GM12892 (cell line): Measurements from ENCODE around the gene TSPAN2.

ENCODE experiments used
- DNase-seq: peaks from one replicate; pipeline ENCODE4 v3.0.0; 2011; ENCODE audit not compliant: insufficient read length
- FAIRE-seq: peaks from 2 replicates; lab custom pipeline; 2011; peaks lifted over from hg19 to GRCh38; lab: Jason Lieb, UNC
- POLR2A ChIP-seq: IDR thresholded peaks from 2 replicates; pipeline ENCODE4 v1.6.1; 2011; ENCODE audit warnings: low read depth, low read length, control low read depth
- POLR2AphosphoS5 ChIP-seq: IDR thresholded peaks from 2 replicates; pipeline ENCODE4 v1.6.1; 2011; ENCODE audit warnings: low read depth, low read length, control low read depth
- TAF1 ChIP-seq: IDR thresholded peaks from 2 replicates; pipeline ENCODE4 v1.6.1; 2011; ENCODE audit warnings: low read depth, mild to moderate bottlenecking, control low read depth, low read length, borderline replicate concordance

Gene TSPAN2

DNA sequence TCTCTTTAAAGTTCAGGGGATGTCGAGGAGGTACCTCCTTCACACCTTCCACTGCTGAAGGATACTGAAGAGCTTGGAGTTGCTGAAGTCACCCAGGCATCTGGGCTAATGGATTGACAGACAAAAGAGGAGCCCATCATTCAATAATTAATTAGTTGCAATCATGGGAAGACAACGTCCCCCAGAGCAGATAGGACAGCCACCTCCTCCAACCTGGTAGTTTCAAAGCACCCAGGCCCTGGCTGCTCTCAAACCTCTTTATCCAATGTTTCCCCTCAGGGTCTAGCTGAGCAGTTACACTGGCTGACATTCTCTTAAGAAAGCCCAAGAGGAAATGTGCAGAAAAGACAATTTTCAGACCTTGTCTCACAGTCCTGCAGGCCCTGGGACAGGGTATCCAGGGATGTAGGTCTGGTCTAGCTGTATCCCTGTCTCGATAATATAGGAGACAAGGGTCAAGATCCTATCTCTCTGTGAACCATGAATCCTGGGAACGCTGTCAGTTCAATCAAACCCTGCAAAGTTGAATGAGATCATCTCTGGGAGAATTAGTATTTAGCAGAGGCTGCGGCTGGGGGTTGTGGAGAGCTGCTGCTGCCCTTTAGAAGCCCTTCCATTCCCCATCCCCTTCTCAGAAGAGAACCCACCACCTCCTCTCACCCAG, 1.1 kb downstream of the TSPAN2 start:
- DNase-seq (no peak), FAIRE-seq (no peak)
- TF ChIP-seq POLR2A: no peak
- TF ChIP-seq TAF1: no peak
- no peak for TF ChIP-seq POLR2AphosphoS5

DNA sequence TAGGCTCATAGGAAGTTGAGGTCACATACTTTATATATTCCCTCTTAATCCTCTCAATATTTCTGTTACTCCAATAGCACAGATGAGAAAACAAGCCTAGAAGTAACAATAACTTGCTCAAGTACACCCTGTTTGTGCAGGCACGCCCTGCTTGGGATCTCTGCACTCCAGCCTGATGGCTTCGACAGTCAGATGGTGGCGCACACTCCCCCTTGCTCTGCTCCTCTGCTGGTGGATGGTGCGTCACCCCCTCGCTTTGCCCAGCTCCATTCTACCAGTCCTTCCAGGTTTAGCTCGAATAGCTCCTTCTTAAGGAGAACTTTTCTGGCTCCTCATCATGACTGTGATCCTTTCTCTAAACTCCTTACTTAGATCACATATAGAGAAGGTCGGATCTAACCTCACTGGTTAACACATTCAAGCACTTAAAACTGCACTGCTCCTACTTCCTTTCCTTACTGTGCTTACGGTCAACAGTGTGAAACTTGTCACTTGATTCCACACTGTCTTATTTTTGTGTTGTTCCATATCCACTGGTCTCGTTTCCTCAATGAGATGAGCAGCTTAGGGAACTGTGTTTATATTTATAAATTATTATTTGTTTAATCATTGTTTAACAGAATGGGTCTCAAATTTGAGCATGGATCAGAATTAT, 3.0 kb downstream of the TSPAN2 start:
- TF ChIP-seq TAF1: no peak
- TF ChIP-seq POLR2A: no peak
- no peak for TF ChIP-seq POLR2AphosphoS5
- FAIRE-seq (no peak), DNase-seq (no peak)

DNA sequence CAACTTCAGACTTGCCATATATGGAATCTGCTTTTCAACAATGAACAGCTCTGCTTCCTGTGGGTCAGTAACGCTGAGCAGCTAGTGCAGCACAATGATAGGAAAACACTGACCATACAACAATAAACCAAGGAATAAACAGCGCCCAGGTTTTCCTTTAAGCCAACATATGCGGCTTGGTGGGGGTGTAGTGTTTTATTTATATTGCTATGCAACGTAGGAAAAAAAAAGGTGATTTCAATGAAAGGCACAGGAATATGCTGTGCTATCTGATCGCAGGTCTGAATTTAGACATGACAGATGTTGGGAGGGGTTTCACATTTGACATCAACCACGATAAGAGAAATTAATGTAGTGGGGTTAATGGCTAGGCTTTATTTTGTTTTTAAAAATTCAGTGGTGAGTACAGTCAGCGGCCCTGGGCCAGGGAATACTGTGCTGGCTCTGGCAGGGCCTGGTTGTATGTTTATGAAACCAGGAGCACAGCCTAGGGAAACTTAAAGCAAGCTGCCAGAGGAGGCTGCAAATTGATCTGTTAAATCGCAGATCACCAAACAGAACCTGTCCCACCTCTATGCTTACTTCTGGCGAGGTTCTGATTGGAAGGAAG, 4.3 kb downstream of the TSPAN2 start:
- TF ChIP-seq POLR2AphosphoS5: no peak
- TF ChIP-seq TAF1: no peak
- FAIRE-seq: no peak
- DNase-seq: no peak

- TF ChIP-seq POLR2A: no peak
- no peak for TF ChIP-seq TAF1
- TF ChIP-seq POLR2AphosphoS5: no peak
These were observed 6.4 kb downstream of the TSPAN2 start for GRCh38 chr1:115082949-115083348.

GRCh38 chr1:115078708-115079107, 10.6 kb downstream of the TSPAN2 start:
- no peak for TF ChIP-seq TAF1
- TF ChIP-seq POLR2AphosphoS5: no peak
- no peak for DNase-seq
- FAIRE-seq: no peak

More at GRCh38 chr1:115082949-115083348, 6.4 kb downstream of the TSPAN2 start:
- FAIRE-seq (no peak), DNase-seq (no peak)

DNA sequence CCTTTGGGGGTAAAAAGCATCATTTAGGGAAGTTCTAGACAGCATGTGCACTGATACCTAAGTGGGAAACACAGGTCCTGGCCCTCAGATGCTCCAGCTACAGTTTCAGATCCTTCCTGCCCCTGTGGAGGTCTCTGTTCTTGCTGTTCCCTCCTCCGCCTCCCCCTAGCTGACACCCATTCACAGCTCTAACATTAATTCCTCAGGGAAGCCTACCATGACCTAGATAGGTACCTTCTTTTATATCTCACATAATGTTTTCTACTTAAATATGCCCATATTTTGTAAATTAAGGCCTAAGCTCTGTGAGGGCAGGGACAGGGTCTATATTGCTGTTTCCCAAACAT, 11.3 kb downstream of the TSPAN2 start:
- FAIRE-seq (no peak), DNase-seq (no peak)
- TF ChIP-seq POLR2AphosphoS5 (no peak), POLR2A (no peak), TAF1 (no peak)

- TF ChIP-seq POLR2A (no peak), TAF1 (no peak), POLR2AphosphoS5 (no peak)
- FAIRE-seq (no peak), DNase-seq (no peak)
These were observed 11.9 kb downstream of the TSPAN2 start for GRCh38 chr1:115077286-115077983.

- TF ChIP-seq TAF1 (no peak), POLR2A (no peak), POLR2AphosphoS5 (no peak)
- no peak for DNase-seq
- FAIRE-seq: no peak
These were observed 12.9 kb downstream of the TSPAN2 start for GRCh38 chr1:115076384-115076915.

GRCh38 chr1:115074839-115075534, 14.3 kb downstream of the TSPAN2 start:
- TF ChIP-seq POLR2A: no peak
- DNase-seq: no peak
- no peak for FAIRE-seq

DNA sequence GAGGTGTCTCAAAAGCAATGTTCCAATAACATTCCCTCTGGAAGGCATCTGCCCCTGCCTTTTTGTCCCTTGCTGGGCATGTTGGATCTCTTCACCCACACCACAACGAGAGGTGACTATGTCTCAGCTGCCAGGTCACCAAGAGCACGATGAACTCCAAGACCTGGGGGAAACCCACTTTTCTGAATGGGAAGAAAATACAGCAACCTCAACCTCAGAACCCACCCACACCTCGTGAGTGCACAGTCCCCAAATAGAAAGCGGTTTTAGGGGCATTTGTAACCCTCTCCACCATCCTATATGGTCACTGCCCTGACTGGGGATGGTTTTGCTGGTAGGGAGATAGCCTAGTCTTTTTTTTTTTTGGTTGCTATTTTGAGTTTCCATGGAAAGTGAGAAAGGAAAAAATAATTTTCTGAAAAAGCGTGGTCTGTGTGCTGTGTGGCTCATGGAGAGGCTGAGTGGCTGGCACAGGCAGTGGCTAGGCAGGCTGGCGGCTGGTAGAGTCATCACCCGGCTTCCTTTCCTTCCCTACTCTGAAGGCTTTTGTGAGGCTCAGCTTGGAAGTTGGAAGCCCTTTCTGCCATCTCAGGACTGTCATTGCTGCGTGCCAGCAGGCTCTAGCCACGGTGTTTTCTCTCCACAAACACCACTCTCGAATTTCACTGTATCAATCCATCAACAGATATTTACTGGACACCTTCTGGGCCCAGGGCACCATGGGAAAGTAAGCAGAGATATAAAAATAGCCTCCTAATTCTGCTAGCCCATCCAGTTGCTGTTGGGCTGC, 15.8 kb downstream of the TSPAN2 start:
- FAIRE-seq (no peak), DNase-seq (no peak)
- no peak for TF ChIP-seq POLR2AphosphoS5
- no peak for TF ChIP-seq POLR2A
